Lower leg skin (tissue), 4 donors: Measurements from ENCODE around the gene BOLA3. TPM values are rescaled to one million over a fixed set of nuclear protein-coding genes. Genes with fewer than 3 reads are reported as not detected.
A peak's percentile ranks its signal among the peaks of the same experiment; 100 is the strongest.
"Not testable (repeated sequence)": the region's sequence is repeated elsewhere in the genome, so short reads cannot be mapped to it uniquely, and the experiment has no call there.

Experiments used
- DNase-seq, 2 donors: peaks; one replicate each; pipeline ENCODE4 v3.0.0-alpha.2; 2019; ENCODE audit warnings: low spot score in 2 of 2
- H3K4me3 ChIP-seq: fragments of 200-600 bp; sonication (generic); 2 replicates; pipeline ENCODE4 v1.5.1; 2017; ENCODE audit warnings: mild to moderate bottlenecking, low read depth; ENCODE audit not compliant: poor library complexity, severe bottlenecking
- POLR2A ChIP-seq, 2 donors: fragments of 450-650 bp; IDR thresholded peaks; one replicate each; pipeline ENCODE4 v1.6.1; 2016 to 2017; ENCODE audit warnings: antibody characterized with exemption in 2 of 2, mild to moderate bottlenecking in 1 of 2, moderate library complexity in 1 of 2
- WGBS, 2 donors: methylation state at CpG; one replicate each; pipeline ENCODE4 v1.1.5; 2018; 5-methylcytosine and 5-hydroxymethylcytosine counted together
- intact Hi-C: fragments of 100-400 bp; cut with DNase I; formaldehyde crosslinking; loops from one replicate; pipeline ENCODE4 v1.15.0; 2023; ENCODE audit warnings: low total_unique reads
- total RNA-seq, 4 donors: library from RNA; depleted of rRNA; stranded (reverse); fragments of >200 nt; gene quantifications; one replicate each; pipeline ENCODE4 v1.1.0, GENCODE V29; 2016
- TF ChIP-seq, protein P1 (sequence below), 3 donors: fragments of 450-650 bp; IDR thresholded peaks; one replicate each; pipeline ENCODE4 v1.5.1; 2016; ENCODE audit warnings: antibody characterized with exemption in 3 of 3, mild to moderate bottlenecking in 3 of 3, moderate library complexity in 2 of 3

BOLA3 gene
- total RNA-seq, 4 donors from 2014 or later: 7.8 to 19.9 (median 16.6) TPM

GRCh38 chr2:74188018-74188601 lies 40.4 kb upstream of the BOLA3 start:
- TF ChIP-seq POLR2A (IDR thresholded peaks at IDR 0.05): no peak
- TF ChIP-seq, protein P1, sequence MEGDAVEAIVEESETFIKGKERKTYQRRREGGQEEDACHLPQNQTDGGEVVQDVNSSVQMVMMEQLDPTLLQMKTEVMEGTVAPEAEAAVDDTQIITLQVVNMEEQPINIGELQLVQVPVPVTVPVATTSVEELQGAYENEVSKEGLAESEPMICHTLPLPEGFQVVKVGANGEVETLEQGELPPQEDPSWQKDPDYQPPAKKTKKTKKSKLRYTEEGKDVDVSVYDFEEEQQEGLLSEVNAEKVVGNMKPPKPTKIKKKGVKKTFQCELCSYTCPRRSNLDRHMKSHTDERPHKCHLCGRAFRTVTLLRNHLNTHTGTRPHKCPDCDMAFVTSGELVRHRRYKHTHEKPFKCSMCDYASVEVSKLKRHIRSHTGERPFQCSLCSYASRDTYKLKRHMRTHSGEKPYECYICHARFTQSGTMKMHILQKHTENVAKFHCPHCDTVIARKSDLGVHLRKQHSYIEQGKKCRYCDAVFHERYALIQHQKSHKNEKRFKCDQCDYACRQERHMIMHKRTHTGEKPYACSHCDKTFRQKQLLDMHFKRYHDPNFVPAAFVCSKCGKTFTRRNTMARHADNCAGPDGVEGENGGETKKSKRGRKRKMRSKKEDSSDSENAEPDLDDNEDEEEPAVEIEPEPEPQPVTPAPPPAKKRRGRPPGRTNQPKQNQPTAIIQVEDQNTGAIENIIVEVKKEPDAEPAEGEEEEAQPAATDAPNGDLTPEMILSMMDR (IDR thresholded peaks at IDR 0.05): no peak
- 29 to 56% methylated on average over 6 of the region's 6 CpGs for WGBS, 2 donors
- H3K4me3 ChIP-seq: no peak overlapping the region
- DNase-seq: peak; percentile 69 to 86
- intact Hi-C loops: no loop called here

- 94 to 95% methylated on average over 15 of the region's 15 CpGs for WGBS, 2 donors
- intact Hi-C loops, H3K4me3 ChIP-seq: not testable (repeated sequence)
- DNase-seq: peak in 1 of 2 donors; percentile 75
These were observed 39.0 kb upstream of the BOLA3 start for GRCh38 chr2:74186706-74187105.

GRCh38 chr2:74186038-74186437 lies 38.3 kb upstream of the BOLA3 start:
- no peak overlapping the region for H3K4me3 ChIP-seq
- DNase-seq: peak; percentile 46 to 80
- no peak for TF ChIP-seq POLR2A (IDR thresholded peaks at IDR 0.05)
- TF ChIP-seq, protein P1 (IDR thresholded peaks at IDR 0.05): no peak
- intact Hi-C loops: no loop called here
- WGBS, 2 donors: 78 to 79% methylated on average over 9 of the region's 9 CpGs

GRCh38 chr2:74183878-74184277 lies 36.2 kb upstream of the BOLA3 start:
- peak in 1 of 2 donors; percentile 57 for DNase-seq
- intact Hi-C loops: no loop called here
- TF ChIP-seq, protein P1 (IDR thresholded peaks at IDR 0.05): no peak
- TF ChIP-seq POLR2A (IDR thresholded peaks at IDR 0.05): no peak
- H3K4me3 ChIP-seq: no peak overlapping the region
- 88 to 91% methylated on average over 2 of the region's 2 CpGs for WGBS, 2 donors

- peak; percentile 64 to 71 for DNase-seq
- intact Hi-C loops: no loop called here
- no peak for TF ChIP-seq POLR2A (IDR thresholded peaks at IDR 0.05)
- TF ChIP-seq, protein P1 (IDR thresholded peaks at IDR 0.05): no peak
These were observed 34.0 kb upstream of the BOLA3 start for GRCh38 chr2:74181739-74182138.

GRCh38 chr2:74179063-74179865 lies 31.6 kb upstream of the BOLA3 start:
- intact Hi-C loops: no loop called here
- 44 to 47% methylated on average over 25 of the region's 25 CpGs for WGBS, 2 donors
- TF ChIP-seq, protein P1 (IDR thresholded peaks at IDR 0.05): no peak
- TF ChIP-seq POLR2A (IDR thresholded peaks at IDR 0.05): no peak
- DNase-seq: no peak
- no peak overlapping the region for H3K4me3 ChIP-seq

More at GRCh38 chr2:74181739-74182138, 34.0 kb upstream of the BOLA3 start:
- H3K4me3 ChIP-seq: no peak overlapping the region
- WGBS, 2 donors: 36 to 38% methylated on average over 7 of the region's 7 CpGs
